HepG2 (cell line): ENCODE measurements around the gene PUS7. TPM values are rescaled to one million over a fixed set of nuclear protein-coding genes. Genes with fewer than 3 reads are reported as not detected.

Experiments used
- ATAC-seq: fragments of 200-7000 bp; cut with Tn5 transposase; 3 replicates; pipeline ENCODE4 v1.9.1; 2020; ENCODE audit warnings: mild to moderate bottlenecking, moderate library complexity
- BruUV-seq: library from RNA; stranded (reverse); fragments of 400-500 nt; replicated peaks from 2 replicates; lab custom pipeline; 2021; lab: Mats Ljungman, UMichigan
- CTCF ChIA-PET: fragments of 300-600 bp; formaldehyde crosslinking; extraction: SDS; loops from one replicate; lab custom pipeline; 2021; ENCODE audit warnings: low total read pairs, inconsistent platforms, low intra/inter-chr PET ratio; lab: Yijun Ruan, JAX
- POLR2A ChIA-PET: fragments of 350-600 bp; sonication (Branson Sonifier 250); formaldehyde crosslinking; loops from one replicate; lab custom pipeline; 2020; ENCODE audit warnings: antibody characterized with exemption, inconsistent platforms; lab: Yijun Ruan, JAX
- DNase-seq: peaks from one replicate; pipeline ENCODE4 v3.0.0-alpha.2; 2015; ENCODE audit warnings: low spot score
- FAIRE-seq: peaks from 3 replicates; lab custom pipeline; 2011; peaks lifted over from hg19 to GRCh38; lab: Jason Lieb, UNC
- H2AFZ ChIP-seq: one replicate; pipeline ENCODE4 v1.6.1; 2011; ENCODE audit warnings: low read length, inconsistent platforms
- H3K27ac ChIP-seq: fragments of 300-600 bp; 3 replicates; pipeline ENCODE4 v1.8.0; 2011; ENCODE audit warnings: mixed run types, mild to moderate bottlenecking, mixed read lengths, low read length, inconsistent platforms; ENCODE audit not compliant: insufficient read depth; ENCODE audit errors: extremely low read length
- H3K27me3 ChIP-seq, 2 experiments: fragments of 200-600 bp in 1 of 2; 2 replicates in 1 of 2; 3 replicates in 1 of 2; pipeline versions ENCODE4 v1.6.0 to v1.8.0; 2011; ENCODE audit warnings: low read length in 2 of 2, mild to moderate bottlenecking in 2 of 2, moderate library complexity in 2 of 2, inconsistent platforms in 1 of 2; ENCODE audit not compliant: insufficient read depth in 2 of 2, control insufficient read depth in 1 of 2
- H3K36me3 ChIP-seq, 2 experiments: fragments of 200-600 bp in 1 of 2; replicated peaks in 1 of 2; 2 replicates in 1 of 2; 3 replicates in 1 of 2; pipeline versions ENCODE4 v1.5.1 to v1.8.0; 2011; ENCODE audit warnings: low read length in 2 of 2, inconsistent platforms in 1 of 2; ENCODE audit not compliant: insufficient read depth in 2 of 2, control insufficient read depth in 1 of 2
- H3K4me1 ChIP-seq: 2 replicates; pipeline ENCODE4 v1.5.1; 2012; ENCODE audit warnings: low read length, inconsistent platforms; ENCODE audit not compliant: insufficient read depth
- H3K4me2 ChIP-seq: 2 replicates; pipeline ENCODE4 v1.6.0; 2011; ENCODE audit warnings: low read depth, low read length, inconsistent platforms
- H3K4me3 ChIP-seq, 3 experiments: fragments of 200-600 bp in 1 of 3; sonication (generic), shearing (Covaris generic) in 1 of 3; replicated peaks in 1 of 3; 2 replicates each; pipeline ENCODE4 v1.5.1; 2011 to 2016; ENCODE audit warnings: low read length in 3 of 3, inconsistent platforms in 2 of 3, low read depth in 2 of 3, mild to moderate bottlenecking in 2 of 3, control low read depth in 1 of 3, mixed read lengths in 1 of 3; ENCODE audit not compliant: insufficient read depth in 1 of 3
- H3K79me2 ChIP-seq: one replicate; pipeline ENCODE4 v1.6.1; 2011; ENCODE audit warnings: low read length, inconsistent platforms; ENCODE audit not compliant: insufficient read depth
- H3K9ac ChIP-seq: 2 replicates; pipeline ENCODE4 v1.6.0; 2011; ENCODE audit warnings: mild to moderate bottlenecking, low read depth, low read length, inconsistent platforms; ENCODE audit not compliant: insufficient read depth
- H3K9me3 ChIP-seq: 2 replicates; pipeline ENCODE4 v1.5.1; 2012; ENCODE audit warnings: mild to moderate bottlenecking, low read length
- H4K20me1 ChIP-seq: 2 replicates; pipeline ENCODE4 v1.6.0; 2011; ENCODE audit warnings: inconsistent platforms, mild to moderate bottlenecking, low read length, moderate library complexity; ENCODE audit not compliant: insufficient read depth
- HHEX ChIP-seq: IDR thresholded peaks from 2 replicates; pipeline ENCODE4 v1.6.1; 2016; ENCODE audit warnings: control low read depth
- HNF4G ChIP-seq, 2 experiments: sonication (generic) in 1 of 2; formaldehyde crosslinking in 1 of 2; IDR thresholded peaks; 2 replicates each; pipeline versions ENCODE4 v1.4.0 to v1.6.1; 2011 to 2020; ENCODE audit warnings: borderline replicate concordance in 2 of 2, low read depth in 2 of 2, mild to moderate bottlenecking in 2 of 2, low read length in 1 of 2, missing genetic modification reagents in 1 of 2, moderate library complexity in 1 of 2
- MEIS1 ChIP-seq: sonication (generic); formaldehyde crosslinking; IDR thresholded peaks from 2 replicates; pipeline ENCODE4 v1.9.0; 2021; ENCODE audit warnings: mild to moderate bottlenecking, missing genetic modification reagents, moderate library complexity, borderline replicate concordance
- PHB2 ChIP-seq: fragments of 450-650 bp; IDR thresholded peaks from 2 replicates; pipeline ENCODE4 v1.6.1; 2018; ENCODE audit not compliant: partially characterized antibody
- RERE ChIP-seq: IDR thresholded peaks from 2 replicates; pipeline ENCODE4 v1.6.1; 2016; ENCODE audit warnings: low read depth, missing genetic modification reagents, missing compliant biosample characterization
- TCF7L2 ChIP-seq: IDR thresholded peaks from 2 replicates; pipeline ENCODE4 v1.6.1; 2011; ENCODE audit warnings: mild to moderate bottlenecking, low read depth, low read length, moderate library complexity
- ZFX ChIP-seq: sonication (generic); formaldehyde crosslinking; IDR thresholded peaks from 2 replicates; pipeline ENCODE4 v1.4.0; 2020; ENCODE audit warnings: mild to moderate bottlenecking, low read depth, missing genetic modification reagents, moderate library complexity
- ZKSCAN5 ChIP-seq: sonication (generic); formaldehyde crosslinking; IDR thresholded peaks from 2 replicates; pipeline ENCODE4 v1.5.1; 2020; ENCODE audit warnings: mild to moderate bottlenecking, missing genetic modification reagents
- ZNF234 ChIP-seq: sonication (generic); formaldehyde crosslinking; conservative IDR thresholded peaks from 2 replicates; pipeline ENCODE4 v1.5.1; 2020; ENCODE audit warnings: mild to moderate bottlenecking, missing genetic modification reagents
- ZNF44 ChIP-seq: sonication (generic); formaldehyde crosslinking; IDR thresholded peaks from 2 replicates; pipeline ENCODE4 v1.5.1; 2020; ENCODE audit warnings: mild to moderate bottlenecking, missing genetic modification reagents
- WGBS: methylation state at CpG from one replicate; pipeline ENCODE4 v1.1.6; 2017; ENCODE audit warnings: low lambda C conversion rate; 5-methylcytosine and 5-hydroxymethylcytosine counted together
- in situ Hi-C: cut with HindIII; loops from 2 replicates; pipeline ENCODE4 v1.10.0; 2017; ENCODE audit warnings: low pct_unique_long_range_greater_than_20kb; ENCODE audit not compliant: extremely low pct_ligation_motif_present
- intact Hi-C: fragments of 100-400 bp; cut with micrococcal nuclease; formaldehyde crosslinking; loops from one replicate; pipeline ENCODE4 v1.10.0; 2022; ENCODE audit not compliant: unreplicated experiment
- polyA plus RNA-seq, 8 experiments: library from polyadenylated mRNA; depleted of rRNA in 3 of 8; stranded (reverse) in 7 of 8; unstranded in 1 of 8; fragments of >200 nt; fragmentation: Illumina TruSeq in 4 of 8; extraction: Trizol in 4 of 8; gene quantifications; 2 replicates each; pipeline versions ENCODE4 v1.2.1 to v1.2.3, GENCODE V29; 2011 to 2016; ENCODE audit warnings: low read depth in 4 of 8, missing spikeins in 1 of 8, mixed read lengths in 1 of 8; ENCODE audit not compliant: insufficient read depth in 1 of 8
- total RNA-seq, 5 experiments: library from RNA; depleted of rRNA; stranded (reverse); fragments of >200 nt; fragmentation: Illumina TruSeq; extraction: Trizol; gene quantifications; 2 replicates each; pipeline ENCODE4 v1.2.3, GENCODE V29; 2016; ENCODE audit warnings: low read depth in 1 of 5

PUS7 gene
- total and polyA plus RNA-seq, 2 of the 13 experiments (the other 11 are each of a cell fraction or from before 2014, with no cell fraction given): 14.4 to 41.2 TPM

- TF ChIP-seq HNF4G (IDR thresholded peaks at IDR 0.05; ENCODE audit: borderline replicate concordance, low read depth, low read length): no peak
- TF ChIP-seq HNF4G (CRISPR knock-in tag; IDR thresholded peaks at IDR 0.05; ENCODE audit: borderline replicate concordance, low read depth): no peak
- TF ChIP-seq ZNF44 (CRISPR knock-in tag): no peak
These were observed 43.5 kb downstream of the PUS7 start (continued) for GRCh38 chr7:105478606-105479005.

- ChIA-PET POLR2A (no interaction called here), CTCF (no interaction called here)
- H3K4me2 ChIP-seq: no peak overlapping the region
- no peak overlapping the region for H2AFZ ChIP-seq
- FAIRE-seq (no peak), ATAC-seq (no peak), DNase-seq (no peak)
- no peaks in the 10 kb centered on the region for H3K4me1 ChIP-seq
- H3K9ac ChIP-seq: no peak overlapping the region
- no peak overlapping the region for H3K27ac ChIP-seq
- no TSS peak for BruUV-seq
- intact Hi-C loops: no loop called here
- no peaks in the 10 kb centered on the region for H3K9me3 ChIP-seq
- no peaks in the 10 kb centered on the region for H3K27me3 ChIP-seq
- in situ Hi-C loops: no loop called here
- 98% methylated on average over 2 of the region's 2 CpGs for WGBS
- no peaks in the 10 kb centered on the region for H3K79me2 ChIP-seq
- TF ChIP-seq RERE (no peak), HHEX (CRISPR knock-in tag) (no peak), TCF7L2 (no peak), MEIS1 (CRISPR knock-in tag) (no peak), ZNF234 (no peak), PHB2 (no peak), ZKSCAN5 (CRISPR knock-in tag) (no peak), ZFX (CRISPR knock-in tag) (no peak)
- peaks cover 14 to 46% of the 10 kb centered on the region in 2 experiments for H3K36me3 ChIP-seq
- H4K20me1 ChIP-seq: no peaks in the 10 kb centered on the region
- no peak overlapping the region for H3K4me3 ChIP-seq
These were observed 44.2 kb downstream of the PUS7 start for GRCh38 chr7:105477908-105478307.
